Osteoblast (primary cell): Measurements from ENCODE around the gene PMEL. TPM values are rescaled to one million over a fixed set of nuclear protein-coding genes. Genes with fewer than 3 reads are reported as not detected.

Experiments used
- DNase-seq: peaks from one replicate; pipeline ENCODE4 v3.0.0; 2011; ENCODE audit warnings: low spot score, mixed read lengths; ENCODE audit not compliant: insufficient read length; ENCODE audit errors: missing footprints
- H2AFZ ChIP-seq: 2 replicates; pipeline ENCODE4 v1.6.0; 2011; ENCODE audit warnings: mild to moderate bottlenecking, low read length
- H3K27ac ChIP-seq: 2 replicates; pipeline ENCODE4 v1.5.1; 2011; ENCODE audit warnings: mild to moderate bottlenecking, low read depth, low read length, moderate library complexity
- H3K27me3 ChIP-seq: 2 replicates; pipeline ENCODE4 v1.6.0; 2012; ENCODE audit warnings: mild to moderate bottlenecking, control low read depth, inconsistent platforms, low read length, moderate library complexity; ENCODE audit not compliant: insufficient read depth
- H3K36me3 ChIP-seq: 2 replicates; pipeline ENCODE4 v1.5.1; 2011; ENCODE audit warnings: mild to moderate bottlenecking, low read length, control low read depth, moderate library complexity; ENCODE audit not compliant: insufficient read depth
- H3K4me1 ChIP-seq: 2 replicates; pipeline ENCODE4 v1.5.1; 2011; ENCODE audit warnings: mild to moderate bottlenecking, low read length, control low read depth, moderate library complexity; ENCODE audit not compliant: insufficient read depth
- H3K4me2 ChIP-seq: 2 replicates; pipeline ENCODE4 v1.6.0; 2011; ENCODE audit warnings: mild to moderate bottlenecking, low read length; ENCODE audit not compliant: insufficient read depth
- H3K4me3 ChIP-seq: fragments of 200-600 bp; sonication (generic); 3 replicates; pipeline ENCODE4 v1.5.1; 2012; ENCODE audit warnings: mild to moderate bottlenecking, low read length, inconsistent platforms; ENCODE audit not compliant: insufficient read depth
- H3K79me2 ChIP-seq: 2 replicates; pipeline ENCODE4 v1.6.0; 2012; ENCODE audit warnings: mild to moderate bottlenecking, low read length, control low read depth, inconsistent platforms; ENCODE audit not compliant: insufficient read depth
- H3K9me3 ChIP-seq: 2 replicates; pipeline ENCODE4 v1.5.1; 2011; ENCODE audit warnings: low read depth, low read length, control low read depth
- H4K20me1 ChIP-seq: 2 replicates; pipeline ENCODE4 v1.6.0; 2012; ENCODE audit warnings: mild to moderate bottlenecking, low read length, control low read depth; ENCODE audit not compliant: insufficient read depth
- CTCF ChIP-seq: IDR thresholded peaks from 2 replicates; pipeline ENCODE4 v1.5.1; 2011; ENCODE audit warnings: mild to moderate bottlenecking, low read depth, low read length, moderate library complexity; ENCODE audit errors: extremely low read depth
- total RNA-seq: library from RNA; depleted of rRNA; stranded (reverse); fragments of >200 nt; gene quantifications from 2 replicates; pipeline ENCODE4 v1.2.3, GENCODE V29; 2012

The PMEL gene
- total RNA-seq, 1 donor: 0.72 TPM

- Histone ChIP-seq H3K36me3 (peaks cover 31% of the 10 kb centered on the region), H3K79me2 (peaks cover 80% of the 10 kb centered on the region), H3K27me3 (no peaks in the 10 kb centered on the region), H3K4me1 (peaks cover 16% of the 10 kb centered on the region), H3K4me2 (no peak overlapping the region), H3K4me3 (no peak overlapping the region), H4K20me1 (peaks cover 35% of the 10 kb centered on the region), H2AFZ (no peak overlapping the region), H3K27ac (no peak overlapping the region), H3K9me3 (no peaks in the 10 kb centered on the region)
- DNase-seq: no peak
- no peak for TF ChIP-seq CTCF
These were observed 12.6 kb upstream of the PMEL start for GRCh38 chr12:55978393-55978792.

GRCh38 chr12:55974308-55974730 is 8.5 kb upstream of the PMEL start:
- DNase-seq: peak; percentile 83
- TF ChIP-seq CTCF: no peak
- Histone ChIP-seq H3K4me2 (peak overlapping the region; percentile 86), H3K27ac (peak overlapping the region; percentile 88), H3K36me3 (peaks cover 8% of the 10 kb centered on the region), H3K4me3 (peak overlapping the region; percentile 97), H3K9me3 (no peaks in the 10 kb centered on the region), H4K20me1 (peaks cover 15% of the 10 kb centered on the region), H3K79me2 (peaks cover 56% of the 10 kb centered on the region), H3K4me1 (peaks cover 27% of the 10 kb centered on the region), H2AFZ (peak overlapping the region; percentile 89), H3K27me3 (no peaks in the 10 kb centered on the region)

GRCh38 chr12:55973599-55974307 is 7.9 kb upstream of the PMEL start, which contains the start of gene RAB5B:
RAB5B (plus strand) TSS chr12:55974078; CDS start chr12:55986961, 12,883 bp downstream.
- Histone ChIP-seq H2AFZ (peak within 1 kb of the TSS; percentile 89), H3K4me1 (peaks cover 27% of the 10 kb centered on the region), H3K9me3 (no peaks in the 10 kb centered on the region), H4K20me1 (peaks cover 11% of the 10 kb centered on the region), H3K4me3 (peak within 1 kb of the TSS; percentile 97), H3K27ac (peak within 1 kb of the TSS; percentile 99), H3K36me3 (peaks cover 8% of the 10 kb centered on the region), H3K27me3 (no peaks in the 10 kb centered on the region), H3K79me2 (peaks cover 50% of the 10 kb centered on the region), H3K4me2 (peak within 1 kb of the TSS; percentile 99)
- TF ChIP-seq CTCF: no peak
- DNase-seq: peak; percentile 98

- H3K9me3 ChIP-seq: no peaks in the 10 kb centered on the region
- peak overlapping the region; percentile 84 for H2AFZ ChIP-seq
- DNase-seq: peak; percentile 58
- peak overlapping the region; percentile 84 for H3K4me3 ChIP-seq
- TF ChIP-seq CTCF: no peak
- H4K20me1 ChIP-seq: peaks cover 11% of the 10 kb centered on the region
- H3K4me1 ChIP-seq: peaks cover 27% of the 10 kb centered on the region
- H3K27me3 ChIP-seq: no peaks in the 10 kb centered on the region
- peaks cover 8% of the 10 kb centered on the region for H3K36me3 ChIP-seq
- H3K4me2 ChIP-seq: peak overlapping the region; percentile 99
- H3K79me2 ChIP-seq: peaks cover 50% of the 10 kb centered on the region
- peak overlapping the region; percentile 99 for H3K27ac ChIP-seq
These were observed 7.2 kb upstream of the PMEL start for GRCh38 chr12:55972911-55973598.
